ENCODE measurements around the gene FAM227A. TPM values are rescaled to one million over a fixed set of nuclear protein-coding genes. Genes with fewer than 3 reads are reported as not detected.

The FAM227A gene
- total RNA-seq (2021; fragmentation: NEBNext Ultra II Directional; extraction: Animal tissue kit (Norgen Biotek cat#: 25700)) (3.8 and 3.9 TPM in 2 replicates), polyA plus RNA-seq (2011; rRNA removed) (2.1 TPM in 2 replicates), polyA minus RNA-seq (2011; rRNA and poly(A)+ RNA removed) (9.5 and 11.1 TPM in 2 replicates)
- polyA plus RNA-seq (2011; cell fraction: cytosol; rRNA removed): 3.0 TPM
- polyA plus RNA-seq (2011; cell fraction: nucleus; rRNA removed): 5.2 TPM
- polyA plus RNA-seq (2012, experiment 1 of 2): 2.8 to 3.3 TPM (median 2.9 TPM) in 4 replicates
- polyA plus RNA-seq (2012, experiment 2 of 2): 0.92 TPM
- polyA plus RNA-seq (2013, experiment 1 of 2): 1.7 TPM
- 1.4 TPM for polyA plus RNA-seq (2013, experiment 2 of 2)
- 2.9 TPM for polyA minus RNA-seq (2011; cell fraction: cytosol; rRNA and poly(A)+ RNA removed)
- polyA minus RNA-seq (2011; cell fraction: nucleus; rRNA and poly(A)+ RNA removed): 18.9 TPM
- long read RNA-seq, experiment 1: 0 reads
- long read RNA-seq, experiment 2, partial matches to known transcripts: 0 of 1 reads
- long read RNA-seq, experiment 2, other reads (novel, unspliced or antisense): 1 of 1 reads

DNA sequence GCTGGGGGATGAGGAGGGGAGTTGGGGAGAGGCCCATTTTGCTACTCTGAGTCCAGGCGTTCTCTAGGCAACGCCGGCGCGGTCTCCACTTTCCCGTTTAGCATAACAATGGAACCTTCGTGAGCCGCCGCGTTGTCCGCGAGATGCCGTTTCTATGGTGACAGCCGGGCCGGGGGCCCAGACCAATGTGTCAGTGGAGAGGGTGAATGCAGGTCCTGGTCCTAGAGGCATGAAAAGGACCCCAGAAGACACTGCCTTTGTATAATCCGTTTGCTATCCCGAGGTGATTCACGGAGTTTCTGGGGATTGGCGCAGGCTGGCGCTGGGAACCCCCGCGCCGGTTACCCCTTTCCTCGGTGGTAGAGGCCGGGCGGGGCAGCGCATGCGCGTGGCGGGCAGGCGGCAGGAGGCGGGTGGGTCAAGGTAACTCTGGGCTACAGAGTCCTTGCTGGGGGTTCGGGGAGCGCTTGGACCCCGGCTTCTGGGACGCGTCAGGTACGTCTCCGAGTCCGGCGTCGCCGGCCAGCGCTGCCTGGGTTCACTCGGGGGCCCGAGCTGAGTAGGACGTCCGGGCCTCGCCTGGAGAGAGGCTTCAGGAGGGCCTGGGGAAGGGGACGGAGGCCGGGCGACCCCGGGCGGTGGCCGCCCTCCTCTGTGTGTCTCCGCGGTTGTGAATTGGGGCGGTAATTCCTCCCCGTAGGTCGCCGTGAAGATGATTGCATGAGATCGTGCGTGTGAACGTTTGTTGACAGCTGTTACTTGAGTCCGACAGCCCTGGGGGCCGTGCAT, at the start of gene FAM227A, which contains the start of gene CBY1:
FAM227A (minus strand) TSS at position 137 of the 789 bp plus-strand sequence. CDS start 6,224 bp downstream, outside the sequence.
CBY1 (plus strand) TSS at position 383 of the 789 bp plus-strand sequence. CDS start 11,417 bp downstream, outside the sequence.
- Histone ChIP-seq H4K91ac (replicated peaks; ENCODE audit: insufficient read length, low read length) (peak within 1 kb of the TSS; percentile 90), H3K18ac (ENCODE audit: extremely low read depth, low read length) (peak within 1 kb of the TSS; percentile 99), H2BK20ac (ENCODE audit: low read length) (no peak within 1 kb of the TSS), H3K36me3 (ENCODE audit: control insufficient read depth in 2 of 4, insufficient read depth in 4 of 4, low read length in 3 of 4) (no peaks in the 10 kb centered on the region), H3K4me1 (replicated peaks in 1 of 4; ENCODE audit: control insufficient read depth in 3 of 4, insufficient read depth in 4 of 4, low read length in 3 of 4) (peaks cover 0 to 5% (median 1%) of the 10 kb centered on the region in 4 experiments; a peak in 3 of 7 replicates), H3K79me2 (ENCODE audit: control insufficient read depth in 1 of 2, insufficient read depth in 2 of 2, low read length in 2 of 2) (0 out of 4 replicates have a peak, but pooled peaks cover 0 to 7% of the 10 kb centered on the region in 2 experiments), H3K9me3 (ENCODE audit: insufficient read depth in 2 of 2, low read depth in 1 of 2, low read length in 1 of 2) (no peaks in the 10 kb centered on the region), H2BK5ac (ENCODE audit: low read depth, low read length) (peak within 1 kb of the TSS; percentile 99), H3K4me2 (ENCODE audit: insufficient read depth in 1 of 2, low read depth in 2 of 2, low read length in 2 of 2) (peak within 1 kb of the TSS; percentile 75 to 90), H3K56ac (replicated peaks; ENCODE audit: insufficient read length, low read depth, low read length) (peak within 1 kb of the TSS; percentile 92), H3K4ac (replicated peaks; ENCODE audit: insufficient read length, low read depth, low read length) (no peak within 1 kb of the TSS), H4K20me1 (replicated peaks in 1 of 2; ENCODE audit: control insufficient read depth in 1 of 2, insufficient read depth in 2 of 2, low read length in 2 of 2) (no peaks in the 10 kb centered on the region), H4K5ac (ENCODE audit: insufficient read length, low read depth, low read length) (peak within 1 kb of the TSS; percentile 99), H4K8ac (ENCODE audit: extremely low read depth, insufficient read depth, low read length) (peak within 1 kb of the TSS; percentile 98), H3K23me2 (ENCODE audit: low read depth, low read length) (peaks cover 5% of the 10 kb centered on the region), H3K27ac (ENCODE audit: low read depth, low read length) (peak within 1 kb of the TSS; percentile 99), H3K4me3 (ENCODE audit: extremely low read depth in 1 of 4, insufficient read depth in 2 of 4, low read depth in 3 of 4, low read length in 4 of 4) (peak within 1 kb of the TSS; percentile 86 to 94 (median 87)), H3K23ac (ENCODE audit: insufficient read length) (no peak within 1 kb of the TSS), H2AFZ (ENCODE audit: low read length) (peak within 1 kb of the TSS; percentile 98), H3K27me3 (replicated peaks in 1 of 4; ENCODE audit: control insufficient read depth in 3 of 4, extremely low read depth in 1 of 4, insufficient read depth in 3 of 4, low read length in 3 of 4) (no peaks in the 10 kb centered on the region), H2BK12ac (ENCODE audit: low read depth, low read length) (peak within 1 kb of the TSS; percentile 98), H3K9ac (replicated peaks in 1 of 4; ENCODE audit: extremely low read depth in 1 of 4, low read depth in 3 of 4, low read length in 3 of 4) (peak within 1 kb of the TSS; percentile 76 to 99 (median 98)), H3K79me1 (ENCODE audit: low read depth, low read length) (no peaks in the 10 kb centered on the region), H2BK15ac (ENCODE audit: low read length) (peak within 1 kb of the TSS; percentile 21; the same call in 1 of the 2 replicates), H3K14ac (ENCODE audit: insufficient read length) (peak within 1 kb of the TSS; percentile 91), H2BK120ac (replicated peaks; ENCODE audit: low read depth, low read length) (peak within 1 kb of the TSS; percentile 76), H2AK5ac (ENCODE audit: low read depth, low read length) (no peak within 1 kb of the TSS)
- 1% methylated on average over 61 of the region's 66 CpGs; no CpG with 5 or more reads in 1 of the 2 experiments for WGBS, 2 experiments (ENCODE audit: extremely low coverage in 1 of 2, insufficient coverage in 1 of 2, insufficient read length in 1 of 2, insufficient replicate concordance in 2 of 2, low coverage in 1 of 2, low lambda C conversion rate in 2 of 2, missing lambda C conversion rate in 1 of 2)
- FAIRE-seq (peak; percentile 85), DNase-seq (ENCODE audit: low read depth in 1 of 2, low spot score in 2 of 2) (peak; percentile 65 to 97)
- POLR2A ChIA-PET (ENCODE audit: partially characterized antibody): interaction anchor here (0.6 to 1.4 kb wide), 6 partner anchors 11 to 56 kb away, joined by 3 to 5 read pairs (median 4); partner anchors contain the start of gene GTPBP1
- CTCF ChIA-PET (ENCODE audit: partially characterized antibody): interaction anchor here (1.6 kb wide), 1 partner anchor 23 kb away, joined by 4 read pairs; no protein-coding TSS in a partner anchor
- TF ChIP-seq CHD1 (IDR thresholded peaks at IDR 0.05; ENCODE audit: low read depth, low read length) (peak; percentile 98), TAF7 (optimal IDR thresholded peaks at IDR 0.05; ENCODE audit: borderline replicate concordance, low read depth, low read length) (no peak), KDM5A (IDR thresholded peaks at IDR 0.05; ENCODE audit: low read length) (no peak), TCF12 (IDR thresholded peaks at IDR 0.05; ENCODE audit: low read depth, low read length) (no peak), SUZ12 (IDR thresholded peaks at IDR 0.05; ENCODE audit: low read length) (no peak), MAX (IDR thresholded peaks at IDR 0.05) (peak; percentile 37), SIX5 (IDR thresholded peaks at IDR 0.05; ENCODE audit: low read depth, low read length) (peak; percentile 45), GTF2F1 (IDR thresholded peaks at IDR 0.05; ENCODE audit: borderline replicate concordance, low read depth, low read length) (no peak), POLR2AphosphoS5 (IDR thresholded peaks at IDR 0.05; ENCODE audit: low read depth, low read length) (peak; percentile 19)
